Activated CD8-positive, alpha-beta memory T cell treated with anti-CD3 and anti-CD28 coated beads for 48 hours (primary cell): ENCODE results near the gene SLC25A22.

Experiments used
- DNase-seq, 3 experiments: peaks; one replicate each; pipeline ENCODE4 v3.0.0-alpha.2; 2020; ENCODE audit warnings: low read depth in 2 of 3, low spot score in 2 of 3

Gene SLC25A22

GRCh38 chr11:761526-762108, 36.5 kb downstream of the SLC25A22 start:
- DNase-seq = no peak

- no peak for DNase-seq
These were observed 37.8 kb downstream of the SLC25A22 start for GRCh38 chr11:760236-760635.

- no peak for DNase-seq
These were observed 48.4 kb downstream of the SLC25A22 start for GRCh38 chr11:749731-750130.

GRCh38 chr11:748007-748359, 50.1 kb downstream of the SLC25A22 start:
- no peak for DNase-seq

- DNase-seq = peak; percentile 75 to 77 (median 75)
These were observed 50.7 kb downstream of the SLC25A22 start, which contains the start of gene TALDO1 for GRCh38 chr11:747158-748006. Gene TALDO1, plus strand, starts transcription at chr11:747464. Its CDS starts 18 bp downstream, at chr11:747482.

GRCh38 chr11:746289-747157, 51.6 kb downstream of the SLC25A22 start:
- DNase-seq = no peak

GRCh38 chr11:745428-745827, 52.7 kb downstream of the SLC25A22 start:
- DNase-seq = no peak

GRCh38 chr11:742571-743201, 55.4 kb downstream of the SLC25A22 start:
- no peak for DNase-seq

- DNase-seq = no peak
These were observed 55.9 kb downstream of the SLC25A22 start for GRCh38 chr11:742156-742546.
